ENCODE measurements around the gene MAP3K2.
"Not testable (repeated sequence)": the region's sequence is repeated elsewhere in the genome, so short reads cannot be mapped to it uniquely, and the experiment has no call there.

The MAP3K2 gene

GRCh38 chr2:127381762-127382161 lies 6.0 kb downstream of the MAP3K2 start:
- DNase-seq, result no peak

DNA sequence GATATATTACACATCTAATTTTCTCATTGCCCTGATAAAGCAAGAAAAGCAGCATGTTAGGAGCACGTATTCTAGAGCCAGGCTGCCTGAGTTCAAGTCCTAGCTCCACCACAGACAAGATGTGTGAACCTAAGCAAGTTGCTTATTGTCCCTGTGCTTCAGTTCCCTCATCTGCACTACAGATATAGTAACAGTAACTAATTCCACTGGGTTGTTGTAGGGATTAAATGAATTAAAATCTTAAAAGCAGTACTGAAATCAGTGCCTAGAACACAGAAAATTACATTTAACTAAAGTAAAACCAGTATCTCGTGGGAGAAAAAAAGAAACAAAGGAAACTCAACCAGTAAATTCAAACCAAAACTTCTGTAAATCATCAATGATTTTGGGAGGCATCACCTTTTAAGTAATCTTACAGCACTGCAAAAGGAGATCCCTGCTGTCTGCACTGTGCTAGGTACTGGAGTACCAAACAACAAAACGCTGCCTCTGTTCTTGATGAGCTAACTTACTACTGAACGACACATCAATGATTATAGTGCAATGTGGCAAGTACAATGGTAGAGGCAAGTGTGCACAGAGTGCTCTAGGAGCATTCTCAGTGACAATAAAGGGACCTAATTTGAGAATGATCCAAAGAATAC lies 7.9 kb downstream of the MAP3K2 start:
- no peak for DNase-seq

GRCh38 chr2:127378720-127379119 lies 9.1 kb downstream of the MAP3K2 start:
- DNase-seq, result no peak

DNA sequence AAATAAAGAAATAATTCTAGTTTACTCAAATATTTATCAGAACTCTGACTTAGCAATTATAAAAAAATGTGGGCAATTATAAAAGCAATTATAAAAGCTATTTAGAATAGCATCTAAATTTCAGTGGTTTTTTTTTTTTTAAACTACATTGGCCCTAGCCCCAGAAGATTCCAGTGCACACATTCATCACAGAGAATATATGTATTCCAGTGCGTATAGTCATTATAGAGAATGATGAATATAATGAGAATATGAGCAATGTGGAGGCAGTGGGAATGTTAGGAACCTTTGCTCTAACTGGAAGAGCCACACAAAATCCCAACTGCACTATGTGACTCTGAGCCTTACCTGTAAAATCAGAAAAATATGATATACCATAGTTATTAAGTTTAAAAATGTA lies 10.5 kb downstream of the MAP3K2 start:
- no peak for DNase-seq

GRCh38 chr2:127376257-127376656 lies 11.5 kb downstream of the MAP3K2 start:
- DNase-seq, result no peak

DNA sequence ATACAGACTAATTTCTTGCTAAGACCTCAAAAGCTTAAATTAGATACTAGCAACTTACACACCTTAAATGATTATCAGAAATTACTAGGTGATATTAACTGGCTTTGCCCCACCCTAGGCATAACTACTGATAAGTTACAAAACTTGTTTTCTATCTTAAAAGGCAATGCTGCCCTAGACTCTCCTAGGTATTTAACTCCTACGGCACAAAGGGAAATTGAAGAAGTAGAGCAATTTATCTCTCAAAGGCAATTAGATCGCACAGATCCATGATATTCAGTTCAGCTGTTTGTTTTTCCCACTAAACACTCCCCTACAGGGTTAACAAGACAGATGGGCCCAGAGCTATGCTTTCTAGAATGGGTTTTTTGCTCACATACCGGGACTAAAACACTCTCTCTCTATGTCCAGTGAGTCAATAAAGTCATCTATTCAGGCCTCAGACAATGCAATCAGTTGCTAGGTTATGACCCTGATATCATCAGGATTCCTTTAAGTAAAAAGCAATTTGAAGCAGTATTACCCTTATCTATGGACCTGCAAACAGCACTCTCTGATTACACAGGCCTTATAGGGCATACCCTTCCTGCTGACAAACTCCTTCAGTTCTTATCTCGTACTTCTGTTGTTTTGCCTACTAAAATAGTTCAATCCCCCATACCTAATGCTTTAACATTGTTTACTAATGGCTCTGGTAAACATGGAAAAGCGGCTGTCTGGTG lies 14.3 kb downstream of the MAP3K2 start:
- DNase-seq, result no peak

GRCh38 chr2:127371037-127371436 lies 16.7 kb downstream of the MAP3K2 start:
- DNase-seq, result no peak

DNA sequence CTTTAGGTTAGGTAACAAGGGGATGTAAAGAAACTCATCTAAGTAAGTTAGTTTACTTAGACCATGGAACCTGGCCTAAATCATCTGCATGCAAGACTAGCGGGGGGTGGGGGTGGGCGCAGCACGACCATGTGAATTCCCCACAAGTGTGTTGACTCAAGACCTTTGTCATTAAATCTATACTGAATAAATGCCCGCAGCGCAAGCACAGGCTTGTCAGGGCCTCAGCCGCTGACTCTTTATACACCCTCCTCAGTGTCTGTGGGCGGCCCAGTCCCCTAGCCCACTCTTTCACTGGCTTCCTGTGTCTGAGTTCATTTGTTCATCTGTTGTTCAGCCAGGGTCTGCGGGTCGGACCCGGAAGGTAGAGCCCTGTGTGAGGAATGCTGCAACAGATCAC lies 17.8 kb downstream of the MAP3K2 start:
- no peak for DNase-seq

DNA sequence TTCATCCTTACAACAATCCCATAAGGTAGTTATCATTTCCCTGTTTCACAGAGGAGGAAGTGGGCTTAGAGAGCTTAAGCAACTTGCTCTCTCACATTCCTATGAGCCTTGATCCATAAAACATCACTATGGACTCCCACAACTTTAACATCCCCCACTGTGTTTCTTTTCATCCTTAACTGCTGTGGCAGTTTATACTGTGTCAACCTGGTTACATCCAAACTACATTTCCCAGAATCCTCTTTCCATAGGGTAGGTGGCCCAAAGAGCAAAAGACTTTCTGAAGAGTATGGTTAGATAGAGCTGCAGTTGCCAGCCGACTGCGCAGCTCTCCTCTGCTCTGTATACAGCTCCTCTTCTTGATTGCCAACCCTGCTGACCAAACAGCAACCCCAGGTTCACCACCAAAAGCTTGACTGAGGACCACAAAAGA lies 22.5 kb downstream of the MAP3K2 start:
- DNase-seq, result no peak

DNA sequence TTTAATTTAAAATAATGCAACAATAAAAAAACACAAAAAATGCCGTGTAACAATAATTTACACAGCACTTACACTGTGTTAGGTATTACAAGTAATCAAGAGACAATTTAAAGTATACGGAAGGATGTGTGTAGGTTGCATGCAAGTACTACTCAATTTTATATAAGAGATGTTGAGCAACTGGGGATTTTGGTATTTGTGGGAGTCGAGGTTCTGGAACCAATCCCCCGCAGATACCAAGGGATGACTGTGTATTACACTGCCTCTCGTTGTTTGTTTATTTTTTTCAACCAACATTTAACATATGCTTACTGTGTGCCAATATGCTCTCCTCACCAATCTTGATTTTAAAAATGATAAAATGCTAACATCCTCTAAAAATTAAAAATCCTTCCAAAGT lies 24.8 kb downstream of the MAP3K2 start:
- DNase-seq, result no peak

GRCh38 chr2:127361929-127362885 lies 25.6 kb downstream of the MAP3K2 start:
- DNase-seq, result no peak

- DNase-seq, result no peak
Observed at GRCh38 chr2:127360242-127360641, 27.5 kb downstream of the MAP3K2 start.

DNA sequence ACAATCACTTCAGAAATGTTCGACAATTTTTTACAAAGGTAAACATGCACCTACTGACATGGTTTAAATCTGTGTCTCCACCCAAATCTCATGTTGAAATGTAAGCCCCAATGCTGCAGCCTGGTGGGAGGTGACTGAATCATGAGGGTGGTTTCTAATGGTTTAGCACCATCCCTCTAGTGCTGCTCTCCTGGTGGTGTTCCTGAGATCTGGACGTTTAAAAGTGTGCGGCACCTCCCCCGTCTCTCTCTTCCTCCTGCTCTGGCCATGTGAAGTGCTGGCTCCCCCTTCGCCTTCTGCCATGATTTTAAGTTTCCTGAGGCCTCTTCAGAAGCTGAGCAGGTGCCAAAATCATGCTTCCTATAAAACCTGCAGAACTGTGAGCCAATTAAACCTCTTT lies 28.3 kb downstream of the MAP3K2 start:
- no peak for DNase-seq

- no peak for DNase-seq
Observed at GRCh38 chr2:127358971-127359370, 28.8 kb downstream of the MAP3K2 start.

GRCh38 chr2:127358044-127358443 lies 29.7 kb downstream of the MAP3K2 start:
- no peak for DNase-seq

DNA sequence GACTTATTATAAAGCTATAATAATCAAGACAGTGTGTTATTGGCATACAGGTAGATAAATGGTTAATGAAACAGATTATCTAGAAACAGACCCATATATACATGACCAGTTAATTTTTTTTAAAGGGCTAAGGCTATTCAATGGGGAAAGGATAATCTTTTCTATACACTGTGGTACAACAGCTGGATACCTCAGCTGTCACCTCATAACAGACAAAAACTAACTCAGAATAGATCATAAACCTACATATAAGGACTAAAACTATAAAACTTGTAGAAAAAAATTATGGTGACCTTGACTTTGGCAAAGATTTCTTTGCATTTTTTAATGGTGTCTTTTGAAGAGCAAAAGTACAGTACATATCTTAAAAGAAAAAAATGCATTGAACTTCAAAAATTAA lies 30.2 kb downstream of the MAP3K2 start:
- no peak for DNase-seq

- DNase-seq, result no peak
Observed at GRCh38 chr2:127356531-127356930, 31.2 kb downstream of the MAP3K2 start.

GRCh38 chr2:127355407-127356008 lies 32.3 kb downstream of the MAP3K2 start:
- peak; percentile 50 for DNase-seq

DNA sequence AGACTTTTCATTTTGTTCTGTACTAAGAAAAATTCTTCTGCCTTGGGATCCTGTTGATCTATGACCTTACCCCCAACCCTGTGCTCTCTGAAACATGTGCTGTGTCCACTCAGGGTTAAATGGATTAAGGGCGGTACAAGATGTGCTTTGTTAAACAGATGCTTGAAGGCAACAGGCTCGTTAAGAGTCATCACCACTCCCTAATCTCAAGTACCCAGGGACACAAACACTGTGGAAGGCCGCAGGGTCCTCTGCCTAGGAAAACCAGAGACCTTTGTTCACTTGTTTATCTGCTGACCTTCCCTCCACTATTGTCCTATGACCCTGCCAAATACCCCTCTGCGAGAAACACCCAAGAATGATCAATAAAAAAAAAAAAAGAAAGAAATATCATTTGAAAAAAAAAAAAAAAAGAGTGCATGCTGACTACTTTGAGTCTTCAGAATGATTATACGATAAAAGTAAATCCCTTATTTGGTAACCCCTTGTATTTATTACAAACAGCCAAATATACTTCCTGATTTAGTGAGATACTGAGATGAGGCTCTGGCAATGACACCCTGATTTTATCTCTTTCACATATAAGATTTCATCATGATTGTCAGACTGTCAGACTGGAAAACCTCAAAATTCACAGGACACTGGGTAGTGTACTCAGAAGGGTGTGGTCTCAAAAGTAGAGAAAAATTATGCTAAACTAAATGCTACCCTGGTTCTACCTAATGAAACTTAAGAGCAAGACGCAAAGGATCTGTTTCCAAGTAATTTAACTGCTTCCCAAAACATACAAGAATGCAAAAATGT lies 33.7 kb downstream of the MAP3K2 start:
- DNase-seq, result not testable (repeated sequence)

- not testable (repeated sequence) for DNase-seq
Observed at GRCh38 chr2:127353223-127353622, 34.6 kb downstream of the MAP3K2 start.

DNA sequence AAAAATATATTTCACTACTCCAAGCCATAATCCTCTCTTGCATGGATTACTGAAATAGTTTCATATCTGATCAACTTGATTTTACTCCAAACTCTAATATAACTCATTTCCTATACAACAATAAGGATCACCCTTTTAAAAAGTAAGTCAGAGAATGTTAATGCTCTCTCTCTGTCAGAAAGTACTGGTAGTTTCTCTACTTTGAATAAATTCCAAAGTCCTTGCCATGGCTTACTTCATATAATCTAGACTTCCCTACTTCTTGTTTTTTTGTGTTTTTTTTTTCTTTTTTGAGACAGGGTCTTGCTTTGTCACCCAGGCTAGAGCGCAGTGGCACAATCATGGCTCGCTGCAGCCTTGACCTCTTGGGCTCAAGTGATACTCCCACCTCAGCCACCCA lies 36.2 kb downstream of the MAP3K2 start:
- DNase-seq, result no peak

DNA sequence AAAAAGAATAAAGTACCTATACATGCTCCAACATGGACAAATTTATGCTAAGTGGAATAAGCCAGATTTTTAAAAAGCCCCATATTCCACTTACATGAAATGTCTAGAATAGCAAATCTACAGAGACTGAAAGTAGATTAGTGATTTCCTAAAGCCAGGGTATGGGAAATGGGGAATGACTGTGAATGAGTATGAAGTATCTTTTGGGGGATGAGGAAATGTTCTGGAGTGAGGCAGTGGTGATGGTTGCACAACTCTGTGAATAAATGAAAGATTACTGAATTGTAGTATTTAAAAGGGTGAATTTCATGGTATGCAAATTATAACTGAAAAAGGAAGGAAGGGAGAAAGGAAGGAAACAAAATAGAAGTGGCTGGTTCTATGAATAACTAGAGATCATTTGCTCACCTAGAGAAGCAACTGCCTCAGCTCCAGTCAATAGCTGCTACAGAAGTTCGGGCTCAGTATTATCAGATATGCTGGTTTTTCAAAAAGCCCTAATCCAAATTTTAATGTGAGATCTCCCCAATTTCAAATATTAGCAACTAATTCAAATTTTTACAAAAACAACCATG lies 39.3 kb downstream of the MAP3K2 start:
- DNase-seq, result no peak
